Mesenchymal stem cell (in vitro differentiated cells and primary cell): ENCODE measurements around the gene PHIP.

Source experiments
- DNase-seq: peaks from one replicate; pipeline ENCODE4 v3.0.0-alpha.2; 2013
- H2AFZ ChIP-seq: one replicate; pipeline ENCODE4 v1.6.1; 2013; ENCODE audit warnings: low read depth, mild to moderate bottlenecking, control low read depth, inconsistent platforms, low read length, moderate library complexity
- H2AK5ac ChIP-seq: 2 replicates; pipeline ENCODE4 v1.6.1; 2013; ENCODE audit warnings: low read length, moderate library complexity, mild to moderate bottlenecking, inconsistent platforms; ENCODE audit not compliant: severe bottlenecking
- H2BK120ac ChIP-seq: one replicate; pipeline ENCODE4 v1.6.1; 2013; ENCODE audit warnings: low read depth, mild to moderate bottlenecking, inconsistent platforms, low read length, moderate library complexity
- H2BK12ac ChIP-seq, 2 experiments: one replicate each; pipeline ENCODE4 v1.6.1; 2013; ENCODE audit warnings: inconsistent platforms in 2 of 2, low read length in 2 of 2, mild to moderate bottlenecking in 2 of 2, moderate library complexity in 2 of 2, control low read depth in 1 of 2
- H2BK15ac ChIP-seq: one replicate; pipeline ENCODE4 v1.6.1; 2013; ENCODE audit warnings: mild to moderate bottlenecking, low read depth, inconsistent platforms; ENCODE audit not compliant: poor library complexity, severe bottlenecking
- H2BK5ac ChIP-seq: 2 replicates; pipeline ENCODE4 v1.6.1; 2013; ENCODE audit warnings: low read depth, mild to moderate bottlenecking, low read length, control low read depth, inconsistent platforms; ENCODE audit not compliant: poor library complexity, severe bottlenecking
- H3K14ac ChIP-seq, 2 experiments: one replicate each; pipeline ENCODE4 v1.6.1; 2013; ENCODE audit warnings: inconsistent platforms in 2 of 2, low read length in 2 of 2, control low read depth in 1 of 2, mild to moderate bottlenecking in 1 of 2, moderate library complexity in 1 of 2
- H3K18ac ChIP-seq, 2 experiments: one replicate each; pipeline ENCODE4 v1.6.1; 2013; ENCODE audit warnings: inconsistent platforms in 2 of 2, low read length in 2 of 2, control low read depth in 1 of 2, low read depth in 1 of 2, mild to moderate bottlenecking in 1 of 2
- H3K23ac ChIP-seq, 2 experiments: one replicate each; pipeline ENCODE4 v1.6.1; 2013; ENCODE audit warnings: inconsistent platforms in 2 of 2, low read length in 2 of 2, mild to moderate bottlenecking in 2 of 2, moderate library complexity in 2 of 2, control low read depth in 1 of 2
- H3K27ac ChIP-seq: 2 replicates; pipeline ENCODE4 v1.5.1; 2013; ENCODE audit warnings: mild to moderate bottlenecking, moderate library complexity, low read length, control low read depth, inconsistent platforms; ENCODE audit not compliant: poor library complexity, severe bottlenecking
- H3K27me3 ChIP-seq, 2 experiments: 2 replicates each; pipeline versions ENCODE4 v1.6.1 to v1.7.0; 2013; ENCODE audit warnings: low read length in 2 of 2, mild to moderate bottlenecking in 2 of 2, moderate library complexity in 2 of 2, control low read depth in 1 of 2, inconsistent platforms in 1 of 2; ENCODE audit not compliant: control insufficient read depth in 1 of 2, insufficient read depth in 1 of 2
- H3K36me3 ChIP-seq, 2 experiments: 2 replicates each; pipeline versions ENCODE4 v1.6.1 to v1.7.0; 2013; ENCODE audit warnings: low read length in 2 of 2, control low read depth in 1 of 2, inconsistent platforms in 1 of 2, low read depth in 1 of 2, mild to moderate bottlenecking in 1 of 2; ENCODE audit not compliant: insufficient read depth in 2 of 2, control insufficient read depth in 1 of 2
- H3K4ac ChIP-seq, 2 experiments: one replicate each; pipeline ENCODE4 v1.6.1; 2013; ENCODE audit warnings: inconsistent platforms in 2 of 2, low read length in 2 of 2, mild to moderate bottlenecking in 2 of 2, moderate library complexity in 2 of 2, control low read depth in 1 of 2, low read depth in 1 of 2
- H3K4me1 ChIP-seq: 2 replicates; pipeline ENCODE4 v1.6.1; 2013; ENCODE audit warnings: low read depth, low read length, control low read depth; ENCODE audit not compliant: control insufficient read depth, insufficient read depth
- H3K4me2 ChIP-seq: 2 replicates; pipeline ENCODE4 v1.6.1; 2013; ENCODE audit warnings: low read length, mild to moderate bottlenecking, inconsistent platforms; ENCODE audit not compliant: poor library complexity, severe bottlenecking
- H3K4me3 ChIP-seq, 2 experiments: 2 replicates each; pipeline versions ENCODE4 v1.5.1 to v1.7.0; 2013; ENCODE audit warnings: low read length in 2 of 2, mild to moderate bottlenecking in 2 of 2, control low read depth in 1 of 2, low read depth in 1 of 2; ENCODE audit not compliant: insufficient read depth in 1 of 2
- H3K79me1 ChIP-seq: replicated peaks from 2 replicates; pipeline ENCODE4 v1.6.1; 2013; ENCODE audit warnings: mild to moderate bottlenecking, control low read depth, low read length, inconsistent platforms; ENCODE audit not compliant: poor library complexity, severe bottlenecking
- H3K9ac ChIP-seq: 2 replicates; pipeline ENCODE4 v1.7.0; 2013; ENCODE audit warnings: mild to moderate bottlenecking, low read length, moderate library complexity
- H3K9me3 ChIP-seq: 2 replicates; pipeline ENCODE4 v1.7.0; 2013; ENCODE audit warnings: mild to moderate bottlenecking, low read length; ENCODE audit not compliant: control insufficient read depth
- H4K8ac ChIP-seq: one replicate; pipeline ENCODE4 v1.6.1; 2013; ENCODE audit warnings: inconsistent platforms, mild to moderate bottlenecking, low read length, moderate library complexity
- H4K91ac ChIP-seq: one replicate; pipeline ENCODE4 v1.6.1; 2013; ENCODE audit warnings: mild to moderate bottlenecking, low read length, inconsistent platforms
- WGBS: methylation state at CpG from one replicate; pipeline ENCODE4 v1.1.7; 2013; ENCODE audit warnings: mixed read lengths; 5-methylcytosine and 5-hydroxymethylcytosine counted together

The PHIP gene

GRCh38 chr6:79082304-79082703 lies 4.2 kb upstream of the PHIP start:
- Histone ChIP-seq H3K4ac (no peak overlapping the region), H2BK12ac (no peak overlapping the region), H2BK120ac (no peak overlapping the region), H3K36me3 (no peaks in the 10 kb centered on the region), H3K4me3 (no peak overlapping the region), H3K4me1 (no peaks in the 10 kb centered on the region), H3K27ac (no peak overlapping the region), H2BK5ac (no peak overlapping the region), H4K8ac (no peak overlapping the region), H3K4me2 (no peak overlapping the region), H3K14ac (no peak overlapping the region), H3K9me3 (no peaks in the 10 kb centered on the region), H2AK5ac (no peak overlapping the region), H3K9ac (no peak overlapping the region), H2AFZ (no peak overlapping the region), H4K91ac (no peak overlapping the region), H3K18ac (no peak overlapping the region), H3K79me1 (no peaks in the 10 kb centered on the region), H2BK15ac (no peak overlapping the region), H3K27me3 (no peaks in the 10 kb centered on the region), H3K23ac (no peak overlapping the region)
- no peak for DNase-seq
- no CpG with 5 or more reads among the region's 1 CpG for WGBS

DNA sequence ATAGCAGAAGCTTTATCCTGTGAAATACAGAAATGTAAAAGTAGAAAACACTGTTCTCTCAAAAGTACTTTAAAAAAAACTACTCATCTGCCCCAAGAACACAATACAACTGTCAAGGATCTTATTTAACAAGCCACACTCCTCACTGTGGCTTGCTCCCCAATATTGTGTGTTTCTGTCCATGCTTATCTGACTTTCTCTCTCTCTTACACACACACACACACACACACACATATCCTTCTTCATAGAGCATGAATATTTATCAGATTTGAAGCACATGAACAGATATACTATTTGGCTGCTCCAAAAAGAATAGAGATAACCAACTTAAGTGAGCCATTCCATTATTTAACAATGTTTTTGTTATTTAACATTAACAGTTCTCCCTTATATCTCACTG lies 3.6 kb upstream of the PHIP start:
- Histone ChIP-seq H2BK12ac (no peak overlapping the region), H3K23ac (no peak overlapping the region), H2BK15ac (no peak overlapping the region), H3K4me1 (no peaks in the 10 kb centered on the region), H3K9ac (no peak overlapping the region), H3K4me3 (no peak overlapping the region), H3K4me2 (no peak overlapping the region), H3K18ac (no peak overlapping the region), H3K14ac (no peak overlapping the region), H2BK120ac (no peak overlapping the region), H4K91ac (no peak overlapping the region), H3K27ac (no peak overlapping the region), H2BK5ac (no peak overlapping the region), H2AFZ (no peak overlapping the region), H3K27me3 (no peaks in the 10 kb centered on the region), H3K4ac (no peak overlapping the region), H3K9me3 (no peaks in the 10 kb centered on the region), H3K79me1 (no peaks in the 10 kb centered on the region), H2AK5ac (no peak overlapping the region), H3K36me3 (no peaks in the 10 kb centered on the region), H4K8ac (no peak overlapping the region)
- DNase-seq: no peak

GRCh38 chr6:79079561-79080041 lies 1.5 kb upstream of the PHIP start:
- Histone ChIP-seq H4K8ac (no peak overlapping the region), H3K79me1 (no peaks in the 10 kb centered on the region), H2BK12ac (no peak overlapping the region), H3K4me2 (no peak overlapping the region), H3K18ac (no peak overlapping the region), H3K4ac (no peak overlapping the region), H3K9ac (peak overlapping the region; percentile 92), H3K23ac (no peak overlapping the region), H3K9me3 (no peaks in the 10 kb centered on the region), H3K4me1 (no peaks in the 10 kb centered on the region), H3K27me3 (no peaks in the 10 kb centered on the region), H2BK15ac (no peak overlapping the region), H3K36me3 (no peaks in the 10 kb centered on the region), H3K4me3 (peak overlapping the region in 1 of 2 experiments; percentile 94), H4K91ac (no peak overlapping the region), H2BK120ac (no peak overlapping the region), H2AK5ac (no peak overlapping the region), H2AFZ (no peak overlapping the region), H3K27ac (no peak overlapping the region), H3K14ac (no peak overlapping the region), H2BK5ac (no peak overlapping the region)
- DNase-seq: peak; percentile 26
- no CpG with 5 or more reads among the region's 2 CpGs for WGBS

DNA sequence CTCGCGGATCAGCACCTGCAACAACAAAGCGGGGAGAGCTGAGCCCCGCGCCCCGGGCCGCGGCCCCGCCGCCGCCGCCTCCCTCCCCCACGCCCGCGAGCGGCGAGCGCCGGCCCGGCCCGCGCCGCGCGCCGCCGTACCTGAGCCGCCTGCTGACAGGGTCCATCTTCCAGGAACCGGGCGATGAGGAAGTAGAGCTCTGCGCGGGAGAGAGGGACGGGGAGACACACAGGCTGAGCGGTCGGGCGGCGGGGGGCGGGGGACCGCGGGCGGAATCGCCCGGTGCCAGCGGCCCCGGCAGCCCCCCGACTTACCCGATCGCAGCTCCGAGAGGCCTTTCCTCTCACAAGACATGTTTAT lies 359 bp downstream of the PHIP start:
- H3K4ac ChIP-seq: peak overlapping the region in 1 of 2 experiments; percentile 64
- peak overlapping the region; percentile 62 for H2BK5ac ChIP-seq
- no peak overlapping the region for H3K23ac ChIP-seq
- H3K4me3 ChIP-seq: peak overlapping the region; percentile 94 to 96
- peak overlapping the region in 1 of 2 experiments; percentile 84 for H2BK12ac ChIP-seq
- no peaks in the 10 kb centered on the region for H3K4me1 ChIP-seq
- H2BK120ac ChIP-seq: no peak overlapping the region
- H3K18ac ChIP-seq: peak overlapping the region; percentile 95 to 97
- no peak for DNase-seq
- H3K27ac ChIP-seq: peak overlapping the region; percentile 90
- H3K36me3 ChIP-seq: no peaks in the 10 kb centered on the region
- H2AK5ac ChIP-seq: no peak overlapping the region
- WGBS: under 1% methylated on average over 21 of the region's 49 CpGs
- H2AFZ ChIP-seq: peak overlapping the region; percentile 95
- H3K9me3 ChIP-seq: no peaks in the 10 kb centered on the region
- H4K8ac ChIP-seq: peak overlapping the region; percentile 86
- peak overlapping the region; percentile 39 for H4K91ac ChIP-seq
- H3K79me1 ChIP-seq: no peaks in the 10 kb centered on the region
- no peak overlapping the region for H2BK15ac ChIP-seq
- H3K4me2 ChIP-seq: peak overlapping the region; percentile 61
- peak overlapping the region; percentile 92 for H3K9ac ChIP-seq
- no peaks in the 10 kb centered on the region for H3K27me3 ChIP-seq
- H3K14ac ChIP-seq: peak overlapping the region; percentile 74 to 95
